HCT116 (cell line): ENCODE results near the gene FUT6.

Experiments
- CTCF ChIP-seq, 3 experiments: fragments of 200-600 bp in 1 of 3; sonication (generic) in 1 of 3; IDR thresholded peaks in 2 of 3; conservative IDR thresholded peaks in 1 of 3; 2 replicates each; pipeline ENCODE4 v1.5.1; 2012 to 2017; ENCODE audit warnings: low read depth in 2 of 3, low read length in 2 of 3, antibody characterized with exemption in 1 of 3, borderline replicate concordance in 1 of 3, control low read depth in 1 of 3, mild to moderate bottlenecking in 1 of 3, mixed read lengths in 1 of 3, mixed run types in 1 of 3, moderate library complexity in 1 of 3; ENCODE audit not compliant: insufficient read depth in 1 of 3
- ELF1 ChIP-seq: IDR thresholded peaks from 2 replicates; pipeline ENCODE4 v1.6.1; 2012; ENCODE audit warnings: low read depth, borderline replicate concordance
- EZH2 ChIP-seq: fragments of 200-600 bp; sonication (generic); IDR thresholded peaks from 2 replicates; pipeline ENCODE4 v1.6.1; 2017; ENCODE audit warnings: antibody characterized with exemption, mixed run types
- POLR2A ChIP-seq: IDR thresholded peaks from 2 replicates; pipeline ENCODE4 v1.7.0; 2011; ENCODE audit warnings: borderline replicate concordance; ENCODE audit not compliant: insufficient read depth, insufficient read length; ENCODE audit errors: extremely low read depth
- POLR2AphosphoS5 ChIP-seq: IDR thresholded peaks from 2 replicates; pipeline ENCODE4 v1.6.1; 2011; ENCODE audit warnings: mild to moderate bottlenecking, low read depth, low read length, moderate library complexity
- RAD21 ChIP-seq: IDR thresholded peaks from 2 replicates; pipeline ENCODE4 v1.6.1; 2012; ENCODE audit warnings: low read depth, mild to moderate bottlenecking
- SIN3A ChIP-seq: IDR thresholded peaks from 2 replicates; pipeline ENCODE4 v1.6.1; 2012; ENCODE audit warnings: low read depth
- ZNF274 ChIP-seq: fragments of 200-500 bp; sonication (Bioruptor generic); IDR thresholded peaks from 2 replicates; pipeline ENCODE4 v1.6.1; 2014; ENCODE audit warnings: mild to moderate bottlenecking, low read depth, low read length, inconsistent platforms
- TF ChIP-seq, protein P1 (sequence below): IDR thresholded peaks from 2 replicates; pipeline ENCODE4 v1.6.1; 2012; ENCODE audit warnings: low read depth

GRCh38 chr19:5821521-5822180, 17.9 kb downstream of the FUT6 start:
- no peak for TF ChIP-seq CTCF (IDR thresholded peaks at IDR 0.05 in 2 of 3, conservative IDR thresholded peaks at IDR 0.05 in 1 of 3; ENCODE audit: borderline replicate concordance in 1 of 3, insufficient read depth in 1 of 3, low read depth in 2 of 3, low read length in 2 of 3)
- no peak for TF ChIP-seq RAD21
- no peak for TF ChIP-seq POLR2A
- TF ChIP-seq POLR2AphosphoS5: no peak
- no peak for TF ChIP-seq ELF1
- no peak for TF ChIP-seq SIN3A
- no peak for TF ChIP-seq EZH2
- TF ChIP-seq, protein P1, sequence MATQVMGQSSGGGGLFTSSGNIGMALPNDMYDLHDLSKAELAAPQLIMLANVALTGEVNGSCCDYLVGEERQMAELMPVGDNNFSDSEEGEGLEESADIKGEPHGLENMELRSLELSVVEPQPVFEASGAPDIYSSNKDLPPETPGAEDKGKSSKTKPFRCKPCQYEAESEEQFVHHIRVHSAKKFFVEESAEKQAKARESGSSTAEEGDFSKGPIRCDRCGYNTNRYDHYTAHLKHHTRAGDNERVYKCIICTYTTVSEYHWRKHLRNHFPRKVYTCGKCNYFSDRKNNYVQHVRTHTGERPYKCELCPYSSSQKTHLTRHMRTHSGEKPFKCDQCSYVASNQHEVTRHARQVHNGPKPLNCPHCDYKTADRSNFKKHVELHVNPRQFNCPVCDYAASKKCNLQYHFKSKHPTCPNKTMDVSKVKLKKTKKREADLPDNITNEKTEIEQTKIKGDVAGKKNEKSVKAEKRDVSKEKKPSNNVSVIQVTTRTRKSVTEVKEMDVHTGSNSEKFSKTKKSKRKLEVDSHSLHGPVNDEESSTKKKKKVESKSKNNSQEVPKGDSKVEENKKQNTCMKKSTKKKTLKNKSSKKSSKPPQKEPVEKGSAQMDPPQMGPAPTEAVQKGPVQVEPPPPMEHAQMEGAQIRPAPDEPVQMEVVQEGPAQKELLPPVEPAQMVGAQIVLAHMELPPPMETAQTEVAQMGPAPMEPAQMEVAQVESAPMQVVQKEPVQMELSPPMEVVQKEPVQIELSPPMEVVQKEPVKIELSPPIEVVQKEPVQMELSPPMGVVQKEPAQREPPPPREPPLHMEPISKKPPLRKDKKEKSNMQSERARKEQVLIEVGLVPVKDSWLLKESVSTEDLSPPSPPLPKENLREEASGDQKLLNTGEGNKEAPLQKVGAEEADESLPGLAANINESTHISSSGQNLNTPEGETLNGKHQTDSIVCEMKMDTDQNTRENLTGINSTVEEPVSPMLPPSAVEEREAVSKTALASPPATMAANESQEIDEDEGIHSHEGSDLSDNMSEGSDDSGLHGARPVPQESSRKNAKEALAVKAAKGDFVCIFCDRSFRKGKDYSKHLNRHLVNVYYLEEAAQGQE: no peak
- TF ChIP-seq ZNF274: no peak
